NCI-H460 (cell line): ENCODE measurements around the gene SNU13. TPM values are rescaled to one million over a fixed set of nuclear protein-coding genes. Genes with fewer than 3 reads are reported as not detected.
"Not testable (repeated sequence)": the region's sequence is repeated elsewhere in the genome, so short reads cannot be mapped to it uniquely, and the experiment has no call there.

Experiments used
- DNase-seq: peaks from one replicate; pipeline ENCODE4 v3.0.0-alpha.2; 2016; ENCODE audit warnings: low read depth; ENCODE audit errors: extremely low read depth
- small RNA-seq, 2 experiments: library from RNA; depleted of rRNA; stranded (forward); fragments of <200 nt; gene quantifications; one replicate each; pipeline ENCODE3, GENCODE V24; 2014
- total RNA-seq: library from RNA; depleted of rRNA; stranded (reverse); fragments of >200 nt; shearing (Covaris generic); gene quantifications from 2 replicates; pipeline ENCODE4 v1.2.3, GENCODE V29; 2014; rRNA removed

The SNU13 gene
- total RNA-seq, 1 experiment from 2014 or later: 105 TPM

- DNase-seq: no peak
These were observed 40.9 kb downstream of the SNU13 start for GRCh38 chr22:41647771-41648170.

- no peak for DNase-seq
These were observed 46.1 kb downstream of the SNU13 start for GRCh38 chr22:41642331-41643110.

GRCh38 chr22:41641854-41642253 lies 46.8 kb downstream of the SNU13 start:
- no peak for DNase-seq

GRCh38 chr22:41638748-41639147 lies 49.9 kb downstream of the SNU13 start:
- DNase-seq: no peak

- DNase-seq: no peak
These were observed 50.5 kb downstream of the SNU13 start for GRCh38 chr22:41638124-41638523.

GRCh38 chr22:41637623-41638022 lies 51.0 kb downstream of the SNU13 start:
- DNase-seq: not testable (repeated sequence)

- no peak for DNase-seq
These were observed 52.2 kb downstream of the SNU13 start for GRCh38 chr22:41636467-41636866.

GRCh38 chr22:41634610-41635009 lies 54.1 kb downstream of the SNU13 start:
- not testable (repeated sequence) for DNase-seq

GRCh38 chr22:41631615-41632014 lies 57.1 kb downstream of the SNU13 start:
- DNase-seq: not testable (repeated sequence)

GRCh38 chr22:41631115-41631514 lies 57.6 kb downstream of the SNU13 start:
- not testable (repeated sequence) for DNase-seq

GRCh38 chr22:41625577-41625976 lies 63.1 kb downstream of the SNU13 start:
- DNase-seq: no peak

Small RNA genes within 50 kb of the gene (small RNA-seq; reads per million reads assigned to genes)
- gene HMGN2P10 (0 reads per million in 2 experiments), gene RF00019 (0 reads per million in 2 experiments), gene RNU6-476P (0 reads per million in 2 experiments), gene RNU6ATAC22P (0 reads per million in 2 experiments)

Other genes with a start within 250 kb of the SNU13 start
- 16.1 and 18.2 TPM in 2 replicates for gene TOB2, start 242.1 kb downstream of the SNU13 start, total RNA-seq
- gene PHF5A, start 220.2 kb downstream of the SNU13 start, total RNA-seq: 66.8 and 69.2 TPM in 2 replicates
- gene ACO2, start 219.8 kb downstream of the SNU13 start, total RNA-seq: 66.1 and 72.0 TPM in 2 replicates
- gene POLR3H, start 144.4 kb downstream of the SNU13 start, total RNA-seq: 10.8 and 12.3 TPM in 2 replicates
- not detected in 2 replicates for gene CSDC2, start 127.9 kb downstream of the SNU13 start, total RNA-seq
- 9.5 and 14.4 TPM in 2 replicates for gene PMM1, start 99.0 kb downstream of the SNU13 start, total RNA-seq
- gene DESI1, start 67.8 kb downstream of the SNU13 start, total RNA-seq: 26.3 and 32.4 TPM in 2 replicates
- 329 and 336 TPM in 2 replicates for gene XRCC6, start 67.6 kb downstream of the SNU13 start, total RNA-seq
- 0.43 and 0.50 TPM in 2 replicates for gene MEI1, start 10.6 kb upstream of the SNU13 start, total RNA-seq
- gene CCDC134, start 111.8 kb upstream of the SNU13 start, total RNA-seq: 5.5 and 5.9 TPM in 2 replicates
- 29.5 and 29.9 TPM in 2 replicates for gene SREBF2, start 144.2 kb upstream of the SNU13 start, total RNA-seq
- not detected in 2 replicates for gene SHISA8, start 226.2 kb upstream of the SNU13 start, total RNA-seq
- gene TNFRSF13C, start 237.9 kb upstream of the SNU13 start, total RNA-seq: 0.20 and 0.27 TPM in 2 replicates